GM23248 (cell line): ENCODE results near the gene MYH14.

Experiments used
- EZH2 ChIP-seq: fragments of 200-600 bp; sonication (generic); IDR thresholded peaks from 2 replicates; pipeline ENCODE4 v1.6.1; 2018; ENCODE audit warnings: antibody characterized with exemption, mild to moderate bottlenecking; ENCODE audit not compliant: insufficient read depth, poor library complexity, severe bottlenecking
- EZH2phosphoT487 ChIP-seq: fragments of 200-600 bp; sonication (generic); IDR thresholded peaks from 2 replicates; pipeline ENCODE4 v1.6.1; 2018; ENCODE audit warnings: antibody characterized with exemption, moderate library complexity, mild to moderate bottlenecking, low read depth; ENCODE audit not compliant: insufficient read depth

GRCh38 chr19:50214699-50215543 is 11.5 kb downstream of the MYH14 start:
- TF ChIP-seq EZH2phosphoT487 (no peak), EZH2 (no peak)
